GM21360 (cell line): ENCODE results near the gene SUFU.

Experiments used
- ATAC-seq: cut with Tn5 transposase; IDR thresholded peaks from one replicate; pipeline ENCODE4 v1.9.1; 2021; ENCODE audit warnings: mild to moderate bottlenecking, moderate library complexity; ENCODE audit not compliant: unreplicated experiment

SUFU gene

GRCh38 chr10:102647443-102648268 is 143.9 kb downstream of the SUFU start:
- no peak for ATAC-seq

DNA sequence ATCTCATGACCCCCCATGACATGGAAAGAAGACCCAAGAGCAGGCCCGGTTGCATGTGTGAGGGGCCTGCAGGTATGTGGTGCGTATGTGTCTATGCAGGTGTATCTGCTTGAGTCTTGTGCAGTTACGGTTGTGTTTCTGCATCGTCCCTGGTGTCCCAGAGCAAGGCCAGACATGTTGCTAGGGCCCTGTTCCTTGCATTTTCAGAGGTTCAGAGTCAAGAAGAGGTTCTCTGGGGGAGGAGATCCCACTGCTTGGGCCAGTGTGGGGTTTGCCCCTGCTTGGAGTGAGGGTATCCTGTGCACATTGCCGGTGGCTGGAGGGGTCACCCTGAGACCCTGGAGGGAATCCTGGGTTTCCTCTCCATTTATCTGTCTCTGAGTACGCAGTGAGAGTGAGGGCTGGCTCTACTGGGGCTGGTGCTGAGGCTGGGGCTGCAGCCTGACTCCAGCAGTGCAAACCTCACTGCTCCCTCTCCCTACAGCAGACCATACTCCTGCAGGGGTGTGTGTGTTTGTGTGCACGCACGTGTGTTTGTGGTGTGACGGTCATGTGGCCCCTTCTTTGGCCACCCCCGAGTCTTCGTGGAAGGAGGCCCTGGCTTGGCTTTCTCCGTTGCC is 144.6 kb downstream of the SUFU start:
- no peak for ATAC-seq

- no peak for ATAC-seq
Observed at GRCh38 chr10:102648889-102649796, 145.4 kb downstream of the SUFU start.

DNA sequence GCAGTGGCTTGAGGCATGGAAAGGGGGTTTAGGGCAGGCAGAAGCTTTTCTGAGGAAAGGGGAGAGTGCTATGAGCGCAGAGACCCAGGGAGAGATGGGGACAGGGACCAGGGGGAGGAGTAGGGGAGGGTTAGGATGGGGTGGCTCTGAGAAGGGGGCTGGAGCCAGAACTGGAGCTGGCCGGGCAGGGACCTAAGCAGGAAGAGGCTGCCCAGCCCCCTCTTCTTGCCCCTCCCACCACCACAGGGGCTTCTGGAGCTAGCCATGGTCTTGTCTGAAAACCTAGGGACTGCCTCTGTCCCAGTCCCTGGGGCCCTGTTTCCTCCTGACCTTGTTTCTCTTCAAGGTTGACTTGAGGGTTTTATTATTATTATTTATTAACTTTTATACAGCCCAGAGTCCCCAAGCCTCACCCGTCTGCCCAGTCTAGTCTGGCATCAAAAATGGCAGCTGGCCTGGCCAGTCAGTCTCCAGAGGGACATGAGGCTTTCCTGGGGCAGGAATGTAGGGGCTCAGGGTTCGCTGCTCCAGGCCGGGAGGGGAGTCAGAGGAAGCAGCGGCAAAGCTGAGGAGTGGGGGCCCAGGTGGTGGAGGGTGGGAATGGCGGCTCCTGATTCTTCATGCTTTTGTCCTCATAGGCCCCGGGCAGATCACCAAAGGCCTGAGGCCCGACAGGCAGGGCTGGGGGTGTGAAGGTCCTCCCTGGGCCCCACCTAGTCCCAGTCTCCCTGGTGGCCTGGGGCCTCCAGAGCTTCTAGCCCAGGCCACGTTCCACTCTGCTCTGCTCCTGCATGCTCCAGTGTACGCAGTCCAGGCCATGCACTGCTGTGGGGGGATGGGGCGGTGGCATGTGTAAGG is 146.3 kb downstream of the SUFU start:
- ATAC-seq = no peak

- ATAC-seq = no peak
Observed at GRCh38 chr10:102650655-102651454, 147.1 kb downstream of the SUFU start.

DNA sequence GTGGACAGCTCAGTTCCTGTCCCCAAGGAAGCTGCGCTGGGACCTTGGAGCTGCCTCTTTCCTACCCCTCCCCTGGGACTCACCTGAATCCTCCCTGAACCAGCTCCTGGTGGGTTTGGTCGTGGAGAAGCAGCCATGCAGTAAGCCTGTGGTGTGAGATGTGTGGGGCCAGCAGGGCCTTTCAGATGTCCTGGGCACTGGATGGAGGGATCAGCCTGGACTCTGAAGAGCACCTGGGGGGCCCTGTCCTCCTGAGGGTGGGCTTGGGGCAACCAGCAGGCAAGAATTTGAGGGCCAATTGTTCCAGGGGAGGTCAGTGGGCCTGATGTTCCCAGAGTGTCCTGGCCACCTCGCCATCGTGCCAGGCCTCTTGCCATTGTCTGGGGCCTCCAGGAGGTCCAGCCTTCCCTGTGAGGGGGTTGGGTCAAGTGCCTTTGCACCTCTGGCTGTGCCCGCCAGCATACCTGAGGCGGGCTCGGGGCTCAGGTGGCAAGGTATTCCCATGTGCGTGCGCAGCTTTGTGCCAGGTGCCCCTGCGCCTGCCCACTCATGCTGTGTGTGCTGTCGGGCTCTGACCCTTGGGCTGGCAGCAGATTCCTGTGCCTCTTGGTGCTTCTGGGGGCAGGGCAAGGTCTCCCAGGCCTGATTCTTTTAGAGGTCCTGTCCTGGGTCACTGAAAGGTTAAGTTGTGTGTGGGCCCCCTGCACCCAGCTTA is 147.8 kb downstream of the SUFU start:
- no peak for ATAC-seq

GRCh38 chr10:102652170-102652916 is 148.6 kb downstream of the SUFU start:
- ATAC-seq = no peak

- no peak for ATAC-seq
Observed at GRCh38 chr10:102653060-102653459, 149.3 kb downstream of the SUFU start.

GRCh38 chr10:102654566-102654965 is 150.8 kb downstream of the SUFU start:
- no peak for ATAC-seq

- ATAC-seq = no peak
Observed at GRCh38 chr10:102654969-102655368, 151.2 kb downstream of the SUFU start.

DNA sequence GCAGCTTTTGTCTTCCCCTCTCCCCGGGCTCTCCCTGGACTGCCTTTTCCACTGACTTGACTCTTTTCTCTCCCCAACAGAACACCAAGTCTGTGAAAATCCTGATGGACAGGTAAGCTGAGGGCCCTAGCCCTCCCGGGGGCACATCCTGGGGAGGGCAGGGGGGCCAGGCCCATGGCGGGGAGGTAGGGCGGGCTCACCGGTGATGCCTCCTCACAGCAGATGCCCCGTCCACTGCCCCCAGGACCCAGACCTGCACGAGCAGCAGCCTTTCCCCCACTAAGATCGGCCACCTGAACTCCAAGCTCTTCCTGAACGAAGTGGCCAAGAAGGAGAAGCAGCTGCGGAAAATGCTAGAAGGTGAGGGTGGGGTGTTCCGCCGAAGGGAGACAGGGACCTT is 152.3 kb downstream of the SUFU start:
- no peak for ATAC-seq

- no peak for ATAC-seq
Observed at GRCh38 chr10:102656791-102657371, 153.1 kb downstream of the SUFU start.

DNA sequence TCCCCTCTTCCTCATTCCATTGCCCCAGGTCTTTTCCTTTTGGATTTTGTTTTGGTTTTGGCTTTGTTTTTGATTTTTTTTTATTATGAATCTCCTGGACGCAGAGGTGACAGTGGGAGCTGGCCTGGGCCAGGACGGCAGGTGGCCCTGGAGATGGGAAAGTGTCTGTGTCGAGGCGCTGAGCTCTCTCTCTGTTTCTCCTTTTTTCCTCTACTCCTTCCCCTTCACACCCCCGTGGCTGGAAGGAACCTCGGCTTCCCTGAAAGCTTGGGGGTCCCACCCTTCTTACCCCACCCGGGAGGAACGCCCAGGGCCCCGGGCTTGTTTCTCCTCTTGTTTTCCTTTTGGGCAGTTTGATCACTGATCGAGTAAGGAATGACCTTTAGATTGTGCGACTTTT is 153.7 kb downstream of the SUFU start:
- no peak for ATAC-seq

DNA sequence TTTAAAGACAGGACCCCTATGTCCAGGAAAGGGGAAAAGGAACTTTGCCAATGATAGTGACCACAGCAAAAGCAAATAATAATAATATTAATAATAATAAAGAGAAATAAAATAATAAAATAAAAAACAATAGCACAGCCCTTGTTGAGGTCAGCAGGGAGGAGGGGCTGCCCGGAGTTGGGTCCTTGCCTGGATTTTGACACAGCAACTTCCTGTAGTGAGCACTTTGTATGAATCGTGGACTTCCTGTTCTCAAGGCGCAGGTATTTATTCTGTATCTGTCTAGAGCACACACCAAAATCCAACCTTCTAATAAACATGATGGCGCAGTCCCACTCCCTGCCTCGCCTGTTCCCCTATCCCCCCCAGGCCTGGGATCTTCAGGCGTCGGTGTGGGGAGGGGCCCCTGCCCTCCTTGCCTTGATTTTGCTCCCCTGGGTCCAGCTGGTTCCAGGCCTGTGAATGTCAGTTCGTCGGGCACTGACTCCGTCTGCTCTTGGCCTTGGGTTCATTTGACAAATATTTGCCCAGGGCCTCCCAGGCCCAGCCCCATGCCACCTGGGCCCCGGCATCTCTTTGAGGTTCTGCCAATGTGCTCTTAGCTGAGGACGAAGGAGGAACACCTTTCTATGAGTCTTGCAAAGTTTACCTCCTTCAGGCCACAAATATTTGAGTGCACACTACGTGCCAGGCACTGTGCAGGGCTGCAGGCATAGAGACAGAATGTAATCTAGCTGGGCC is 154.4 kb downstream of the SUFU start:
- ATAC-seq = no peak

GRCh38 chr10:102658802-102659201 is 155.0 kb downstream of the SUFU start:
- ATAC-seq = no peak

DNA sequence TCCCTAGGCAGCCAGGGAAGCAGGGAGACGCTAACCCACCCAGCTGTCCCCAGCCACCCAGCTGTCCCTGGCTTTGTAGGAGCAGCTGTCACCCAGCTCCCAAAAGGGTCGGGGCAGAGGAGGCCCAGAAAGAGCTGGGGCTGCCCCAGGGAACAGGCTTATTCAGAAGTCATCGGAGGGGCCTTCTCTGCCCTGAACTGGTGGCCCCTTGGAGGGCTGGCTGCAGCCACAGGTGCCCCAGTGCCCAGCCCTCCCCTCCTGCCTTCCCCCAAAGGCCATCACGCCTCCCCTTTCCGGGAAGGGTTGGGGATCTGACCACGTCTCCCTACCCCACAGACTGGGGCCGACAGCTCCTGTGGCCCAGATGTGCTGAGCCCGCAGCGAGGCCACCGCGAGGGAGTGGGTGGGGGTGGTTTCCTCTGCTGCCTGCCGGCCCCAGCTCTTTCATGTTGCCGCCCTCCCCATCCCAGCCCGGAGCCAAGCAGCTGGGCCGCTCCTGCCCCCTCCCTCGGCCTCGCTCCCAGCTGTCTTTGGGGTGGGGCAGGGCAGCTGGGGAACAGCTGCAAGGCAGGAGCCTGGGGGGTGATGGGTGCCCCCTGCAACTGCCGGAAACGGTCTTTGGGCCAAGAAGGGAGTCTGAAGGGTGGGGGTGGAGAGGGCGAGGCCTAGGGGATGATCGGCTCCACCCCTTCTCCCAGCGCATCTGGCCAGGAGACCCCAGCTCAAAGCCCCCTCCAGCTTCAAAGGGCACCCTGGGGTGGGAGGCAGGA is 157.3 kb downstream of the SUFU start:
- ATAC-seq = peak; percentile 72

DNA sequence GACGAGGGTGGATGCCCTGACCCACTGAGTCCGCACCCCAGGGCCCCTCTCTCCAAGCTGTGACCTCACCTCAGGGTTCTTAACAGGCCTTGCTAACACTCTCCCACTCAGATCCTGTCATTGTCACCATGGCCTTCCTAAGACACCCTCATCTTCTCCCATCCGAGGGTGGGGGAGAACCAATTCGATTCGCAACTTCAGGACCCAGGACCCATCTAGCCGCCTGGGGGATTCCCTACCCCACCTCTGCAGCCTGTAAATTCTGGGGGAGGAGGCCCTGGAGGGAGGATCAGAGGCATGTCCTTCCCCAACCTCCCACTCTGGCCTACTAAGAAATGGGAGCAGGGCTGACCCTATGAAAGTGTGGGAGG is 157.9 kb downstream of the SUFU start:
- ATAC-seq = no peak
